Stimulated activated CD4-positive, alpha-beta T cell treated with anti-CD3 and anti-CD28 coated beads, Interleukin-1b, Interleukin-23, amount 100 ng/mL, for 24 hours (primary cell): ENCODE measurements around the gene PDIA5.
"Not testable (repeated sequence)": the region's sequence is repeated elsewhere in the genome, so short reads cannot be mapped to it uniquely, and the experiment has no call there.

Experiments
- DNase-seq, 4 experiments: peaks; one replicate each; pipeline ENCODE4 v3.0.0-alpha.2; 2020; ENCODE audit warnings: low read depth in 4 of 4, low spot score in 1 of 4

Gene PDIA5

DNA sequence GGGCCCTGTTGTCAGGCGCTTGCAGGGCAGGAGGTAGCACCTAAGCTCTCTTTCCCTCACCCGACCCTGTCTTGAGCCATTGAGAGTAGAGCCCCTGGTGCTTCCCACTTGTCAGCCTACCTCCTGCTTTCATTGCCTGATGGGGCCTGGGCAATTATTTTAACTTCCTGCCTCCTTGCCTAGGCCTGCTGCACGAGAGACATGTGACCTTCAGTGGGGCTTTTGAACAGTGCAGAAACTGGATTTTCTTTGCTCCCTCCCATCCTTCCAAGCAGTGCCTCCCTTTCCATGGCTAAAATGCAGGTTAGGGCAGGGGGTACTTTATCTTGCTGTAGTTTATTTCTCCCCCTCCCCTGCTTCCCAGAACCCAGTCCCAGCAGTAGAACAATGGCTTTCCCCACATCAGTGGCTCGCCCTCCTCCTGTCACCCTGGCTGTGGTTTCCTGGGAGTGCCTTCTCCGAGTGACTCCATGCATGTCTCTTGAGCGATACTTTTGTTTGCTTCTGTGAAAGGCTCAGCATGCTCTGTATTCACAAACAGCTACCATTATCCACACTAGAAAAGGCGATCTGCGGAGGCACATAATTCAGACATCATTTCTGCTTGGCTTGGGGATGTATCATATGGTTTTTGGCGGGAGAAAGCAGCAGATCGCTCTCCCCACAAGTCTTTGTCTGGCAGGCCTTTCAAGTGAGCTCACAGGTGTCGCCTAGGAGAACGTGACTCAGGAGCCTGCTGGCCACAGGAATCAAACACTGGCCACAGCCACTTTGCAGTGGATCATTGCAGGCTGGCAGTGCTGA is 24.1 kb downstream of the PDIA5 start:
- DNase-seq, result no peak

DNA sequence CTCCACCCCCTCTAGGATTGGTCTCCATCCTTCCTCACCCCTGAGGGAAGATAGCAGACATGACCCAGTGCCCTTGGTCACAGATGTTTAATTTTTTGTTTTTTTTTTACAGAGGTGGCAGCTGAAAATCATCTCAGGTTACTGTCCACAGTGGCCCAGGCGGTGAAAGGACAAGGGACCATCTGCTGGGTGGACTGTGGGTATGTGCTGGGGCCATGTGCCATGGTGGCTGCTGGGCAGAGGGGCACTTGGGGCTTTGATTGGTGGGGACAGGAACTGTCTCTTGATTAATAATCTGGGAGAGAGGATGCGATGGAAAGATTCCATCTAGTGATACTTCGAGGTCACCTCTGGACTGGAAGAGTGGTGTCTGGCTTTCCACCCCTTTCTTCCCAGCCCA is 25.4 kb downstream of the PDIA5 start:
- no peak for DNase-seq

DNA sequence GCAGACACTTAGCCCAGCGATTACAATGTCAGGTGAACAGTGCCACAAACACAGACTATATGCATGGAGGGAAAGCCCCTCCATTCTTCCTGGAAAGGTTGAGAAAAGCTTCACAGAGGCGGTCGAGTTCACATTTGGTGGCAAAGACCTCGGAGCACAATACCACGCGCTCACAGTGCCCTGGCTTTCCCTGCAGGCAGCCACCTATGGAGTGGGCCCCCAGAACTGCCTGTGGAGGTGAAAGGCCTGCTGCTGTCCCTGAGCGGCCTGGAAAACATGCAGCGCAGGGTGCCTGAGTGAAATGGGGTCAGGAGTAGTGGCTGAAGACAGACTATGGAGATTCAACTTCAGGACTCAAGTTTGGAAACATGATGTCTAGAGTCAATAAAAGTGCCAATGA is 26.9 kb downstream of the PDIA5 start:
- no peak for DNase-seq

DNA sequence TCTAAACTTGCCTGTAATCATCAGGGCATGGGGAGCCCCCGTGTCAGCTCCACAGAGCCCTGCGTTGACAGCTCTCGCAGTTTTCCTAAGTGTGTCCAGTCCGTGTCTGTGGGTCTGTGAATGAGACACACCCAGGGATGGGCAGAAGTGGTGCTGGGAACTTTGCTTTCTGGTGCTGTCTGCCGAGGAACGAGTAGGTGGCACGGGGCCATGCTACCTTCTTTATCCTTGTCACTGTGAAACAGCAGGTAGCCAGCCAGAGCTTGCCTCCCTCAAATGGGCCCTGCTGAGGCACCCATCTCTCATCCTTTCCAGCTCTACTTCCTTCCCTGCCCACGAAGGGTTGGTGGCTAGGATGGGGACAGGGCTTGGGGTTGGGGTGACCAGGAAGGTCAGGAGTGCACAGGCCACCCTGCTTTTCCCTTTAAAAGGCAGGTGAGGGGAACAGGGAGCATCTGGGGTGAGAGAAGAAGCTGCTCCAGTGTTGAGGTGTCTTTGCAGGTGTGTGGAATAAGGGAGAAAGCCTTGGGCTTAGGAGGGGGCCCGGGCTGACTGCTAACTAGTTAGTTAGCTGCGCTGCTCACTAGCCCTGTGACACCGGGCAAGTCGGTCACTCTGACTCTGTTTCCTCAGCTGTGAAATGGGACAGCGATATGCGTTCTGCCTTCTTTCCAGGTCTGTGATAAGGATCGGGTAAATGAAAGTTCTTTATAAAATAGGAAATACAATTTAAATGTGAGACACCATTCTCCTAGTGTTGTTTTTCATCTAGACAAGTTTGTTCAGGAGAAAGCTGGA is 27.9 kb downstream of the PDIA5 start:
- DNase-seq, result no peak

DNA sequence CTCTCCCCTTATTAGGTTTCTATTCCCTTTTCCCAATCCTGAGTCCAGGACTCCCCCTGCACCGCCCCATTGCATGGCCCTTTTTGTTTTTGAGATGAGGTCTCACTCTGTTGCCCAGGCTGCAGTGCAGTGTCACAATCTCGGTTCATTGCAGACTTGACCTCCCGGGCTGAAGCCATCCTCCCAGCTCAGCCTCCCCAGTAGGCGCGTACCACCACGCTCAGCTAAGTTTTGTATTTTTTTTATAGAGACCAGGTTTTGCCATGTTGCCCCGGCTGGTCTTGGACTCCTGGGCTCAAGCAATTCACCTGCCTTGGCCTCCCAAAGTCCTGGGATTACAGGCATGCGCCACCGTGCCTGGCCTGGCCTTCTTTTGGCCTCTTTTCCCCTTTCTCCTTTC is 29.3 kb downstream of the PDIA5 start:
- no peak for DNase-seq

DNA sequence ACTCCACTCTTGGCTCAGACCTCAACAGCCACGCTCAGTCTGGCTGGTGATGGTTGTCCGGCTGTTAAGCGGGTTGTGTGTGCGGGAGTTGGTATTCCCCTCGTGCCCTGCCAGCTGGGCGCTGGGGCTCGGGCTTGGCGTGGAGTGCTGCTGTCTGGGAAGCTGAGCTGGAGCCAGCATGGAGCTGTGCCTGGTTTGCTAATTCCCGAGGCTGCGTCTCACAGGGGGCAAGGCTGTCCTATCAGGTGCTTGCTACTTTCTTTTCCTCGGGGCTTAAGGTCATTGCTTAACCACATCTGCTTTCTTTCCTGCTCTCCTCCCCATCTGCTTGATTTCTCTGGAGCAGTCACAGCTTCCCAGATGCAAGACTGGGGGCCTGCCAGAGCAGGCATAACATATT is 29.9 kb downstream of the PDIA5 start:
- DNase-seq, result no peak

DNA sequence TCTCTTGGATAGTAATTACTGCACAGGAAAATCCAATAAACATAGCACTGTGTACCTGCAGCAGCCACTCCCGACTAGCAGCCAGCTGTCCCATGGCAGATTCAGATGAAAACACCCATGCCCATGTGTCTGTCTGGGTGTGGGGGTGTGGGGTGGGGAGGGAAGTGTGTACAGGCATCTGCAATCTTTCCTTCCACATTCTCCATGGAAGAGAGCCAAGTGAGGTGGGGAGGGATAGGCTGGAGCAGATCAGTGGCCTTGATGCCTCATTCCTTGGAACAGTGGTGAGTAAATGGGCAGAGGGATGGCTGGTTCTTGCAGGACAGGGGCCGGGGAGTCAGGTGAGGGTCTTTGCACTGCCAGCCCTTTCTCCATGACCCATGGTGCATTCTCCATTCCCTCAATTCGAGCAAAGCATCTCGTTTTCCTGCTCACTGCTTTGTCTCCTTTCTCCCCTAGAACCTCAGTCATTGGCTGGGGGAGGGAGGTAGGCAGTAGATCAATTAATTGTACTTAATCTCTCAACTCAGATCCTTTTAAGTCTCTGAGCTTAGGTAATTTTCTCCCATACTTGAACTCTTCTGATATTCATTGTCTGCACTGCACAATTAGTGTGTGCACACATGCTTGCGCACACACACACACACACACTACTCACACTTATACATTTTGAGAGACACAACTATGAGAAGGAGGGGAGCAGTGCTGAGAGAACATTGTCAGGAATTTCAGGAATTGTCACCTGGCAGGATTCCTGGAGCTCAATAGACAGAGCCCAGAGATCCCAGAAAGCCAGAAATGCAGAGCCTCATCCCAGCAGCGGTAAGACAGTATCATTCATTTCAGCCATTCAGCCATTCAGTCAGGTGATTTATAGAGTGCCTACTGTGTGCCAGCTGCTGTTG is 31.9 kb downstream of the PDIA5 start:
- DNase-seq, result no peak

DNA sequence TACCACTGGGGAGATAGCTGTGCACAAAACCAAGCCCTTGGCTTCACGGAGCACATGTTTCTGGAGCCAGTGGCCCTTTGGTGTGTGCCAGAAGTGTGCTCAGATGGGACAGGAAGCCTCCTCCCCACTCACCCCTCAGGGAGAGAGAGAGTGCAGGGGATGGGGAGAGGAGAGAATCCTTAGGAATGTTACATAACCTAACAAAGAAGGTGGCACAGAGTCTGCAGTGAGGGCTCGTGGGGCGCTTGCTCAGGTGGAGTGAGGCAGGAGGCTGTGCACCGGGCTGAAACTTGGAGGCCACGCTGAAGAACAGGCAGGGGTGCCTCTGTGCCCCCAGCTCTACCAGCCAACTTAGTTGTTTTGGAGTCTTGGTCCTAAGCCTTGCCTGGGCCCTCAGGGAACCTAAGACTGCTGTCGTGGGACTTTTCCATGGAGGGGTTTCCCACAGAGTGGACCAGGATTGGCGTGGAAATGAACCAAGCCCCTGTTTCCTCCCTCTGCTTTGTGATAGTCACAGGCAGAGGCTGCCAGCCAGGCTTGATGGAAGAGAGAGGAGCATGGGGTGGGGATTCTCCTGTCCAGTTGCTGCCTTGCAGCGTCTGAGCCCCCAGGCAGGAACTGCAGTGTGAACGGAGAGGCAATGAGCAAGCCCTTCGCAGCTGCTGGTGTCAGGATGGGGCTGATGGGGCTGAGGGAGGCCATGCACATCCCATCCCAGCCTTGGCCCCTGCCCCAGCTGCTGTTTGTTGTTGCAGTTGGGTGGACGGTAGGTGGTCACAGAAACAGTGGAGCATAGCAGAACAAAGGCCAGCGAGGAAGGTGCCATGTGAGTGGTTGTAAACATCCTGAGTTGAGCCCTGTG is 32.7 kb downstream of the PDIA5 start:
- DNase-seq, result no peak

DNA sequence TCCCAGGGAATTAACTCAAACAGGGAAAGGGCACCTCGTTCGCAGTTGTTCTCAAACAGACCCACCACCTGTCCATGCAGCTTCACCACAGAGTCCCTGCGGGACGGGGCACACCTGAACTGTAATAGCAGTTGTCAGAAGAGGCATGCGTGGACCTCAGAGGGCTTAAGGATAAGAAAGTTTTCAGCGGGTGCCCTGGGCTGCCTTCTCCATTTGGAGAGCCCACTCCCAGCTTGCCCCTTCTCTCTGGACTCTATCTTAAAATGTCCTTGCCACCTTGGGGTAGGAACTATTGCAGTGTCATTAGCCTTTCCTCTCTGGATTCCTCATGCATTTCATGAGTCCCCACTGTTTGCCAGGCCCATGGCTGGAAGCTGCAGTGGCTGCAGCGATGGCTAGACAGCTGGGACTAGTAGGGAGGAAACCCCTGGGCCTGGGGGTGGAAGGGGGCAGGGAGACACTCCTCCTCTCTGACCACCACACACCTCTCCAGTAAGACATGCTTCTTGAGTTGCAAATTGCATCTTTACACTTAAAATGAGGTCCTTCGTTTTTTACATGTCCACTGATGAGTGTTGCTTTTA is 33.5 kb downstream of the PDIA5 start:
- no peak for DNase-seq

DNA sequence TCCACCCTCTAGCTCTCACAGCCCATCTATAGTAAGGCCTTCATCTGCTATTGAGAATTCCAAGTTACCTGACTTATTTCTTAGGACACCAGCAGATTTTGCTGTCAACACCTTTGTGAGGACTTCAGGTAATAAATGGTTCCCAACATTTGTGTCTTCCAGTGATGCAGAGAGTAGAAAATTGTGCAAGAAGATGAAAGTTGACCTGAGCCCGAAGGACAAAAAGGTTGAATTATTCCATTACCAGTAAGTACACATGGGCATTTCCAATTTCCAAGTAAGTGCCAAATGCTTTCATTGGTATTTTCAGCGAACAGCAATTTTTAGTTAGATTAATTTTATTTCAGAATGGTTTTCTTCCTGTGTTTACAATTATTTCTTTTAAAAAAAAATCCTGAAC is 35.4 kb downstream of the PDIA5 start:
- no peak for DNase-seq

DNA sequence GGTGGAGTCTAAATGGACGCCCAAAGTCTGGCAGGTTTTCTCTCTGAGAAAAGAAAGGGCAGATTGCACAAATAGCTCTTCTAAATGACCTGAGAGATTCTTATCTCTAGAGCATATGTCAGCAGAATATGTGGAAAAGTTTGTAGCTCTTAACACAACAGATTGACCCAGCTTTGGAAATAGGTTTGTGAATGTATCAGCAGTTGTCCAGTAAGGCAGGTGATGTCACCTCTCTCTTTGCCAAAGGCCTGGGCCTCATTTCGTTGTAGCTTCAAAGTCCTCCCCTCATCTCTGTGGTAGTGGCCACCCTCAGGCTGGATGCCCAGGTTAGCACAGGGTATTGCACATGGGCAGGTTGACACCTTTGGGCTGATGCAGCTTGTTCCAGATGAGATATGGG is 36.0 kb downstream of the PDIA5 start:
- DNase-seq, result no peak

DNA sequence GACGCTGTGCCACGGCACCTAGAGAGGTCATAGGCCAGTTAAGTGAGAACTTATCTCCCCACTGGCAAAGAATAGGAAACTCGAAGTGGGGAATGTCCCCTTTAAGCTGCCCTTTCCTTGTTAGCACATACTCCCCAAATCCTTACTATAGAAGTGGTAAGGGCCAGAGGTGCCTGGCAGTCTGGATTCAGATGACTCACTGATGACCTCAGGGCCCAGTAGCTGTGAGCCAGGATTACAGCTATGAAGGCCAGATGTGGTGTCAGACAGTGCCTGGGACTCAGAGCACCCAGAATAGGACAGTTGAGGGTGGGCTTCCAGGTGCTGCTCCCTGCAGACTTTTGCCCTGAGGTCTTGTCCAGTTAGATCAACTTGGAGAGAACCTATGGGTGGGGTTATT is 37.7 kb downstream of the PDIA5 start:
- DNase-seq, result no peak

DNA sequence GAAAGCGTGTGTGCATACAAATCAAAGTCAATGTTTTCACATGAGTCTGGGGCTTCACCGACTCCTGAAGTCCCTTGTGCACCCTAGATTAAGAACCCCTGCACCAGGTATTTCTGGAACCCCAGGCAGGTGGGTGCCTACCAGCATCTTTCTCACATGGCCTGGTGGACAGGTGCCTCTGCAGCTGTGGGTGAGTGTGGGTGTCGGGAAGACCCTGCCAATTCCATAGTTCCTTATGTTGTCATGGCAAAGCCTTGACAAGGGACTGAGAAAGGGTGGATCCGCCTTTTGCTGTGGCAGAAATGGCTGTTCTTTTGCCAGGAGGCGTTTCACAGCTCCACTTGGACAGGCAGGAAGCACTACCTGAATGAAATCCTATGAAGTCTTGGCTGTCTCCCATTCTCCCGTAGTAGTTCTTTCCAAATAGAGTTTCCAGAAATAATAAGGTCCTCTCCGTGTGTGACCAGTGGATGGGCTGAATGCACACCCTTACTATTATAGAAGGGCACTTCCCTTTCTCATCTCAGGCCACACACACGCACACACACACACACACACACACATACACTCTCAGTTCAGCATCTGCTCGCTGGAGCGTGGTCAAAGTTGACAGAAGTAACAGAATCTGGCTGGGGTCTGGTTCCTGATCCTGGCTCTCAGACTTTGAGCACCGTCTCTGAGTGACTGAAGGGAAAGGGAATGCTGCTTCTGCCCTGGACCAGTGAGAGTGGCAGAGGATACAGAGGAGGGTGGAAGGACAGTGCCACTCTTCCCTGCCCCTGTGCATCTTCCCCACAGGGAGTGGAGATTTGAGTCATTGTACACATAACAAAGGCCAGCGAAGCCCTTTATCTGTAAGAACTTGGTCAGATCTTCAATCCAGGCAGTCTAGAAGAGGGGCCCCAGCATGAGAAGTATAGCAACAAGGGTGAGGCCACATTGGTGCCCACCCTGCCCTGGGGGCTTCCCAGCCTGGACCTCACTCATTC is 38.7 kb downstream of the PDIA5 start:
- no peak for DNase-seq

DNA sequence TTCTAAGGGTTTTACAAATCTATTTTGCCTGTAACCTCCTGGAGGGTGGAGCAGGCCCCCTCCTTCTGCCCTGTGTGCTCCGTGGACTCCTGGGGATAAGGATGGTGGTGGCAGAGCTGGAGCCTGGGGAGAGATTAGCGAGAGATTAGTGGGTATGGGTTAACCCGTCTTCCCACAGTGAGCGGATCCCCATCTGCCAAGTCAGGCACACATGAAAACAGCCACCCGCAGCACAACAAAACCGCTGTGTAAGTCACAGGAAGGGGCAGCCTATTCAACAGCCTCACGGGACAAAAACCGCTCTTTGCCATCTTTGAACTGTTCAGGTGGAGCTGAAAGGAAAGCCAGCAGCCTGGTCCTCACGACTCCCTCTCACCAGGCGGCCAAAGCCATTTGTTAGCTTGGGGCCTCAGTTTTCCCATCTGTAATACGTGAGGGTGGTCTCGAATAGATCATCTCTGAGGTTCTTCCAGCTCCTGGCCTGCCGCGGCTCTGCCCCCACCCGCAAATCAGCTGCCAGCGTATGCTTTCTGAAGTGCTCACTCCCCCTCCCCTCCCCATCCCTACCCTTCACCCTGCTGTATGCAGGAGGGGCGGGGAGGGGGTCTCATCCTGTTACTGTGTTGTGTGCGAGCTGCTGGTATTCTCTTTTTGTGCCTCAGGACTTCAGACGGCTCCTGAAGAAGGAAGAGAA is 43.6 kb downstream of the PDIA5 start:
- DNase-seq, result no peak

DNA sequence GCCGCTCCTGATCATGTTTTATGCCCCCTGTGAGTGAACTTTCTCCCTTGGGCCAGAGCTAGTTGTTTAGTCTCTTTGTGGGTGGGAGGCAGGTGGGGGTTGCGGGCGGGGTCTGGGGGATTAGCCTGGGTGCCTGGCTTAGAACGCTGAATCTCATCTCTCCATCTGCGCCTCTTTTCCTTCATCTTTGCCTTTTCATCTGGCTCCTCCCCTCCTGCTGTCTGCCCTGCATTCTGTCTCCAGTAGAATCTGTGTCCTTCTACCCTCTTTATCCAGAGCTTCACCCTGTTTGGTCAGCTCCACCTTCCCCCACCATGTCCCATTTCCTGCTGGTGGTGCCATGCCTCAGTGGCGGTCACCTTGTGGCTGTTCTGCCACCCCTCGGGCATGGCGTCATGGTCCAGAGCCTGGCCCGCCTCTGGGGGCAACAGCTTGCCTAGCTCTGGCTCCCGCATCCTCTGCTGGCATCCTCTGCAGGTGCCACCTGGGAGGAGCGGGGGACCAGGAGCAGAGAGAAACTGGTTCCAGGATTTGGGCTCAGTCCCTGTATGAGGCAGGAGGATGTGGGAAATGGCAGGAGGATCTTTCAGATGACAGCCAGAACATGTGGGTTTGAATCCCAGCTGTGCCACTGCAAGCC is 44.3 kb downstream of the PDIA5 start:
- DNase-seq, result no peak

DNA sequence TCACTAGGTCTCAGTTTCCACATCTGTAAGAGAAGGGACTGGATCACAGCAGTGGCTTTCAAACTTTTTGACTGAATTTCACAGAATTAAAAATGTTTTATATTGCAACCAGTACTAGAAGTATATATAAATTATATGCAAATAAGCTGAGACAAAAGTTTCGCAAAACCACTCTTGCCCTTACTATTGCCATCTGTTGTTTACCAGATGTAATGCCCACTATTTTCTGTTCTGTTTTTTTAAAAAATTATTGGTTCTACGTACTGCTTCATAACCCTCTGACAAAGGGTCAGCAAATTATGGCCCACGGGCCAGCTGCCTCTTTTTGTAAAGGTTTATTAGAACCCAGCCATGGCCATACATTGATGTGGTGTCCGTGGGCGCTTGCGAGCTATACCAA is 44.8 kb downstream of the PDIA5 start:
- DNase-seq, result no peak

DNA sequence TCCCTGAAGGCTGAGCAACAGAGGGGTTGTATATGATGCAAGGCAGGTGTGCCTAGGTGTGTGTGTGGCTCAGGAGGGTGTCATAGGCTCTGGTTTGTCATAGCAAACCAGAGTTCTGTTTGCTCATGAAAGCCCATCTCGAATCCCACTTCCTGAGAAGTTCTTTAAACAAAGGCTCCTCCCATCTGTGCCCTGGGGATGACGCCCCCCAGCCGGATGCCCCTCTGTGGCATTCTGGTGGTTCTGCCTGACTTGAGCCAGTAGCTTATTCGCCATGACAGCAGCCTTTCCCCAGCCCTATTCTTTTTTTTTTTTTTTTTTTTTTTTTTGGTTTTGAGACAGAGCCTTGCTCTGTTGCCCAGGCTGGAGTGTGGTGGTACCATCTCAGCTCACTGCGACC is 45.4 kb downstream of the PDIA5 start:
- DNase-seq, result no peak

DNA sequence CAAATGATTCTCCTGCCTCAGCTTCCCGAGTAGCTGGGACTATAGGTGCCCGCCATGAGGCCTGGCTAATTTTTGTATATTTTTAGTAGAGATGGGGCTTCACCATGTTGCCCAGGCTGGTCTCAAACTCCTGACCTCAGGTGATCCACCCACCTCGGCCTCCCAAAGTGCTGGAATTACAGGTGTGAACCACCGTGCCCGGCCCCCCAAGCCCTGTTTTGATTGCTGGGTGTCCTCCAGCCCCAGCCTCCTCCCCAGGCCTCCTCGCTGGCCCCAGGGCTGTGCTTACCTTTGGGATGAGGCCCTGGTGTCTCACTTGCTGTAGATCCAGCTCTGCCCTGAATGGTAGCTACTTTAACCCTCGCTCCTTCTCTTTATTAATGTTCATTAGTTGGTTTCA is 45.8 kb downstream of the PDIA5 start:
- not testable (repeated sequence) for DNase-seq
